Fibroblast of skin of right quadriceps (primary cell): ENCODE results near the gene MDP1.
A peak's percentile ranks its signal among the peaks of the same experiment; 100 is the strongest.
"Not testable (repeated sequence)": the region's sequence is repeated elsewhere in the genome, so short reads cannot be mapped to it uniquely, and the experiment has no call there.

ENCODE experiments used
- DNase-seq: peaks from one replicate; pipeline ENCODE4 v3.0.0-alpha.2; 2013

Gene MDP1

GRCh38 chr14:24249230-24250021 lies 33.6 kb upstream of the MDP1 start:
- no peak for DNase-seq

- no peak for DNase-seq
These were observed 31.6 kb upstream of the MDP1 start for GRCh38 chr14:24247422-24247821.

- DNase-seq, result no peak
These were observed 30.9 kb upstream of the MDP1 start for GRCh38 chr14:24246765-24247212.

GRCh38 chr14:24245350-24245749 lies 29.5 kb upstream of the MDP1 start:
- DNase-seq, result not testable (repeated sequence)

- no peak for DNase-seq
These were observed 27.5 kb upstream of the MDP1 start for GRCh38 chr14:24243336-24243836.

GRCh38 chr14:24241829-24242443 lies 26.1 kb upstream of the MDP1 start:
- DNase-seq, result peak; percentile 90

- no peak for DNase-seq
These were observed 24.4 kb upstream of the MDP1 start for GRCh38 chr14:24240110-24240918.

GRCh38 chr14:24238527-24239037 lies 22.7 kb upstream of the MDP1 start:
- no peak for DNase-seq

- no peak for DNase-seq
These were observed 22.3 kb upstream of the MDP1 start for GRCh38 chr14:24238123-24238522.

- DNase-seq, result no peak
These were observed 21.6 kb upstream of the MDP1 start for GRCh38 chr14:24237463-24237955.

GRCh38 chr14:24236689-24237462 lies 21.0 kb upstream of the MDP1 start:
- DNase-seq, result no peak

GRCh38 chr14:24235804-24236688 lies 20.2 kb upstream of the MDP1 start:
- DNase-seq, result no peak

GRCh38 chr14:24234095-24235005 lies 18.5 kb upstream of the MDP1 start:
- no peak for DNase-seq

- DNase-seq, result no peak
These were observed 17.6 kb upstream of the MDP1 start for GRCh38 chr14:24233538-24233866.

GRCh38 chr14:24232645-24233537 lies 17.0 kb upstream of the MDP1 start, which contains the start of gene GMPR2:
GMPR2 (plus strand) TSS chr14:24232929; CDS start chr14:24233254, 325 bp downstream.
- DNase-seq, result no peak

- peak; percentile 99 for DNase-seq
These were observed 16.3 kb upstream of the MDP1 start, which contains the start of gene NEDD8 for GRCh38 chr14:24232121-24232644. NEDD8 (minus strand) TSS chr14:24232367; CDS start chr14:24232267, 100 bp downstream.

- no peak for DNase-seq
These were observed 15.6 kb upstream of the MDP1 start for GRCh38 chr14:24231263-24232120.
